ENCODE results near the gene PSD4.

DNA sequence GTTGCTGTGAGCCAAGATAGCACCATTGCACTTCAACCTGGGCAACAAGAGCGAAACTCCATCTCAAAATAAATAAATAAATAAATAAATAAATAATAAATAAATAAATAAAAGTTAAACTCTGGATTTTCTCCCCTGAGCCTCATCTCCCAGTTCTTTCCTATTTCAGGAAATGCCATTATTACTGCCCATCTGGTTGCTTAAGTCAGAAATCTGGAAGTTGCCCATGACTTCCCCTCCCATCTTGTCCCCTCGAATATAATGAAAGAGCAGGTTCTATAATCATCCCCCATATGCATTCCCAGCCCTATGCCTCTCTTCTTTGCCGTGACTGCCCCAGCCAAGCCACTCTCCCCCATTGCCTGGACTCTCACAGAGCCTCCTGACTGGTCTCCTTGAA is 4.2 kb upstream of the PSD4 start:
- TF ChIP-seq POLR2A (IDR thresholded peaks at IDR 0.05; ENCODE audit: low read depth, low read length) (no peak), POLR2AphosphoS5 (IDR thresholded peaks at IDR 0.05; ENCODE audit: low read depth, low read length) (no peak), POU2F2 (IDR thresholded peaks at IDR 0.05; ENCODE audit: low read depth, low read length) (no peak)
